ENCODE measurements around the gene CDC42EP2. TPM values are rescaled to one million over a fixed set of nuclear protein-coding genes. Genes with fewer than 3 reads are reported as not detected.

CDC42EP2 gene
- total RNA-seq, 1 donor from 2014 or later = 23.1 TPM

DNA sequence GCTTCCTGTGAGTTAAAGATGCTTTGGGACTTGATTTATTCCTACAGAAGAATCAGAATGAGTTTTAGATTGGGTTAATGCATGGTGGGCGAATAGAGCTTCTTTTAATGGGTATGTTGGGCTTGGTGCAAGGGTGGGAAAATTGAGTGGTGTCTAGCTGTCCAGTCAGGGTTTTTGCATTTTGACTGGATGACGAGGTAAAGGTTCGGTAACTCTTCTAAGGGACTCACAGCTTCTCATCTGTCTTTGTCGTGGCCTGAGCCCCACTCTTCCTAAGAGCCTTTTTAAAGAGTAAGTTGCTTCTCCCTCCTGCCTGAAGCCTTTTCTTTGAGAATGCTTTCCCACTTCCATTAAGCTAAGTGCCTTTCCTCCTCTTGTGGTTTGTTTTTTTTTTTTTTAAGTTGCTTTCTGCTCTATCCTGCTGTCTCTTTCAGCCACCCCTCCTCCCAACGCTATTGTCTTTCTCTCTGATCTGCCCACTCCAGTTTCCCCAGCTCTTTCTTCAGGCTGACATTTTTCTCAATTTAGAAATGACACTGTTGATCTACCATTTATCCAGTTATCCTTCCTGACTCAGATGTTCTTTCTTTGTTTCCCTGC is 20.1 kb downstream of the CDC42EP2 start:
- DNase-seq (ENCODE audit: extremely low spot score, unreplicated experiment) = no peak
- Mint-ChIP-seq H3K27me3 (ENCODE audit: unreplicated experiment) (no peaks in the 10 kb centered on the region), H3K4me3 (ENCODE audit: unreplicated experiment) (peak overlapping the region; percentile 90), H3K9me3 (ENCODE audit: unreplicated experiment) (no peaks in the 10 kb centered on the region), H3K4me1 (ENCODE audit: unreplicated experiment) (peaks cover 25% of the 10 kb centered on the region), H3K27ac (ENCODE audit: unreplicated experiment) (peak overlapping the region; percentile 79), H3K36me3 (ENCODE audit: unreplicated experiment) (peaks cover 7% of the 10 kb centered on the region)
- TF ChIP-seq, protein P1, sequence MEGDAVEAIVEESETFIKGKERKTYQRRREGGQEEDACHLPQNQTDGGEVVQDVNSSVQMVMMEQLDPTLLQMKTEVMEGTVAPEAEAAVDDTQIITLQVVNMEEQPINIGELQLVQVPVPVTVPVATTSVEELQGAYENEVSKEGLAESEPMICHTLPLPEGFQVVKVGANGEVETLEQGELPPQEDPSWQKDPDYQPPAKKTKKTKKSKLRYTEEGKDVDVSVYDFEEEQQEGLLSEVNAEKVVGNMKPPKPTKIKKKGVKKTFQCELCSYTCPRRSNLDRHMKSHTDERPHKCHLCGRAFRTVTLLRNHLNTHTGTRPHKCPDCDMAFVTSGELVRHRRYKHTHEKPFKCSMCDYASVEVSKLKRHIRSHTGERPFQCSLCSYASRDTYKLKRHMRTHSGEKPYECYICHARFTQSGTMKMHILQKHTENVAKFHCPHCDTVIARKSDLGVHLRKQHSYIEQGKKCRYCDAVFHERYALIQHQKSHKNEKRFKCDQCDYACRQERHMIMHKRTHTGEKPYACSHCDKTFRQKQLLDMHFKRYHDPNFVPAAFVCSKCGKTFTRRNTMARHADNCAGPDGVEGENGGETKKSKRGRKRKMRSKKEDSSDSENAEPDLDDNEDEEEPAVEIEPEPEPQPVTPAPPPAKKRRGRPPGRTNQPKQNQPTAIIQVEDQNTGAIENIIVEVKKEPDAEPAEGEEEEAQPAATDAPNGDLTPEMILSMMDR (IDR thresholded peaks at IDR 0.05) = no peak

- H3K27ac Mint-ChIP-seq (ENCODE audit: unreplicated experiment) = no peak overlapping the region
These were observed 24.0 kb downstream of the CDC42EP2 start for GRCh38 chr11:65338676-65339075.

GRCh38 chr11:65340226-65340625 is 25.6 kb downstream of the CDC42EP2 start:
- no peak overlapping the region for H3K4me3 Mint-ChIP-seq (ENCODE audit: unreplicated experiment)
- no peaks in the 10 kb centered on the region for H3K27me3 Mint-ChIP-seq (ENCODE audit: unreplicated experiment)
- no peaks in the 10 kb centered on the region for H3K9me3 Mint-ChIP-seq (ENCODE audit: unreplicated experiment)
- peaks cover 32% of the 10 kb centered on the region for H3K36me3 Mint-ChIP-seq (ENCODE audit: unreplicated experiment)
- no peak for DNase-seq (ENCODE audit: extremely low spot score, unreplicated experiment)
- TF ChIP-seq, protein P1 (IDR thresholded peaks at IDR 0.05) = no peak
- H3K4me1 Mint-ChIP-seq (ENCODE audit: unreplicated experiment) = peaks cover 10% of the 10 kb centered on the region
- no peak overlapping the region for H3K27ac Mint-ChIP-seq (ENCODE audit: unreplicated experiment)

More at GRCh38 chr11:65338676-65339075, 24.0 kb downstream of the CDC42EP2 start:
- H3K4me3 Mint-ChIP-seq (ENCODE audit: unreplicated experiment) = no peak overlapping the region
- TF ChIP-seq, protein P1 (IDR thresholded peaks at IDR 0.05) = no peak
- H3K27me3 Mint-ChIP-seq (ENCODE audit: unreplicated experiment) = no peaks in the 10 kb centered on the region
- DNase-seq (ENCODE audit: extremely low spot score, unreplicated experiment) = no peak
- H3K4me1 Mint-ChIP-seq (ENCODE audit: unreplicated experiment) = peaks cover 20% of the 10 kb centered on the region
- H3K36me3 Mint-ChIP-seq (ENCODE audit: unreplicated experiment) = peaks cover 25% of the 10 kb centered on the region
- no peaks in the 10 kb centered on the region for H3K9me3 Mint-ChIP-seq (ENCODE audit: unreplicated experiment)

DNA sequence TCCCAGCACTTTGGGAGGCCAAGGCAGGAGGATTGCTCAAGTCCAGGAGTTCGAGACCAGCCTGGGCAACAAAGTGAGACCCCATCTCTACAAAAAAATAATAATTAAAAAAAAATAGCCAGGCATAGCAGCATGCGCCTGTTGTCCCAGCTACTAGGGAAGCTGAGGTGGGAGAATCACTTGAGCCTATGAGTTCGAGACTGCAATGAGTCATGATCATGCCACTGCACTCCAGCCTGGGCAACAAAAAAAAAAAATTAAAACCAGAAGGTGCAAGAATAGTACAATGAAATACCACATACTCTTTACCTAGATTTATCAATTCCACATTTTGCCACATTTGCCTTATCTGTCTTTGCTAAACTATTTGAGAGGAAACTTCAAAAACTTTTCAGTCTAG is 27.2 kb downstream of the CDC42EP2 start:
- TF ChIP-seq, protein P1 (IDR thresholded peaks at IDR 0.05) = no peak
- H3K36me3 Mint-ChIP-seq (ENCODE audit: unreplicated experiment) = peaks cover 42% of the 10 kb centered on the region
- DNase-seq (ENCODE audit: extremely low spot score, unreplicated experiment) = no peak
- H3K27me3 Mint-ChIP-seq (ENCODE audit: unreplicated experiment) = no peaks in the 10 kb centered on the region
- no peaks in the 10 kb centered on the region for H3K9me3 Mint-ChIP-seq (ENCODE audit: unreplicated experiment)
- peaks cover 3% of the 10 kb centered on the region for H3K4me1 Mint-ChIP-seq (ENCODE audit: unreplicated experiment)
- no peak overlapping the region for H3K27ac Mint-ChIP-seq (ENCODE audit: unreplicated experiment)
- no peak overlapping the region for H3K4me3 Mint-ChIP-seq (ENCODE audit: unreplicated experiment)

GRCh38 chr11:65351511-65351910 is 36.8 kb downstream of the CDC42EP2 start:
- no peaks in the 10 kb centered on the region for H3K27me3 Mint-ChIP-seq (ENCODE audit: unreplicated experiment)
- H3K4me3 Mint-ChIP-seq (ENCODE audit: unreplicated experiment) = no peak overlapping the region
- H3K36me3 Mint-ChIP-seq (ENCODE audit: unreplicated experiment) = peaks cover 23% of the 10 kb centered on the region
- no peaks in the 10 kb centered on the region for H3K9me3 Mint-ChIP-seq (ENCODE audit: unreplicated experiment)
- DNase-seq (ENCODE audit: extremely low spot score, unreplicated experiment) = no peak
- H3K27ac Mint-ChIP-seq (ENCODE audit: unreplicated experiment) = no peak overlapping the region
- TF ChIP-seq, protein P1 (IDR thresholded peaks at IDR 0.05) = no peak
- peaks cover 15% of the 10 kb centered on the region for H3K4me1 Mint-ChIP-seq (ENCODE audit: unreplicated experiment)

All from osteocyte (in vitro differentiated cells).